Muscle layer of duodenum (tissue), 2 donors: ENCODE data around the gene FAHD1.

Source experiments
- H3K27ac ChIP-seq: one replicate; pipeline ENCODE4 v1.7.0; 2013; ENCODE audit warnings: mild to moderate bottlenecking, low read length
- H3K27me3 ChIP-seq: one replicate; pipeline ENCODE4 v1.7.0; 2013; ENCODE audit warnings: low read depth, mild to moderate bottlenecking, control low read depth, low read length
- H3K36me3 ChIP-seq, 2 donors: one replicate each; pipeline ENCODE4 v1.7.0; 2013; ENCODE audit warnings: low read length in 2 of 2, control low read depth in 1 of 2, mild to moderate bottlenecking in 1 of 2; ENCODE audit not compliant: insufficient read depth in 2 of 2, control insufficient read depth in 1 of 2
- H3K4me1 ChIP-seq, 2 donors: one replicate each; pipeline ENCODE4 v1.7.0; 2013; ENCODE audit warnings: low read length in 2 of 2, mild to moderate bottlenecking in 2 of 2, control low read depth in 1 of 2, moderate library complexity in 1 of 2; ENCODE audit not compliant: insufficient read depth in 2 of 2, control insufficient read depth in 1 of 2
- H3K4me3 ChIP-seq, 2 donors: one replicate each; pipeline ENCODE4 v1.7.0; 2013; ENCODE audit warnings: low read length in 2 of 2, low read depth in 1 of 2, mild to moderate bottlenecking in 1 of 2
- H3K9me3 ChIP-seq, 2 donors: one replicate each; pipeline ENCODE4 v1.7.0; 2013; ENCODE audit warnings: low read length in 2 of 2, control low read depth in 1 of 2, mild to moderate bottlenecking in 1 of 2; ENCODE audit not compliant: control insufficient read depth in 1 of 2
- donor health status: healthy.

FAHD1 gene

GRCh38 chr16:1808691-1809090 lies 18.3 kb upstream of the FAHD1 start:
- Histone ChIP-seq H3K4me1 (no peaks in the 10 kb centered on the region), H3K9me3 (no peaks in the 10 kb centered on the region), H3K27ac (no peak overlapping the region), H3K36me3 (peaks cover 11 to 40% of the 10 kb centered on the region in 2 donors), H3K4me3 (no peak overlapping the region), H3K27me3 (no peaks in the 10 kb centered on the region)

- Histone ChIP-seq H3K27me3 (no peaks in the 10 kb centered on the region), H3K4me1 (no peaks in the 10 kb centered on the region), H3K4me3 (no peak overlapping the region), H3K36me3 (peaks cover 14 to 40% of the 10 kb centered on the region in 2 donors), H3K9me3 (no peaks in the 10 kb centered on the region), H3K27ac (no peak overlapping the region)
Observed at GRCh38 chr16:1809281-1809801, 17.7 kb upstream of the FAHD1 start.

GRCh38 chr16:1810106-1810505 lies 16.9 kb upstream of the FAHD1 start:
- Histone ChIP-seq H3K27ac (no peak overlapping the region), H3K27me3 (no peaks in the 10 kb centered on the region), H3K4me3 (no peak overlapping the region), H3K36me3 (peaks cover 16 to 41% of the 10 kb centered on the region in 2 donors), H3K4me1 (no peaks in the 10 kb centered on the region), H3K9me3 (no peaks in the 10 kb centered on the region)

GRCh38 chr16:1810536-1810935 lies 16.5 kb upstream of the FAHD1 start:
- Histone ChIP-seq H3K27me3 (no peaks in the 10 kb centered on the region), H3K4me3 (no peak overlapping the region), H3K27ac (no peak overlapping the region), H3K9me3 (no peaks in the 10 kb centered on the region), H3K4me1 (no peaks in the 10 kb centered on the region), H3K36me3 (peaks cover 20 to 46% of the 10 kb centered on the region in 2 donors)

GRCh38 chr16:1812732-1813163 lies 14.3 kb upstream of the FAHD1 start:
- Histone ChIP-seq H3K9me3 (no peaks in the 10 kb centered on the region), H3K27me3 (no peaks in the 10 kb centered on the region), H3K36me3 (peaks cover 22 to 54% of the 10 kb centered on the region in 2 donors), H3K4me1 (no peaks in the 10 kb centered on the region), H3K27ac (no peak overlapping the region), H3K4me3 (no peak overlapping the region)

- H3K9me3 ChIP-seq = no peaks in the 10 kb centered on the region
- H3K27me3 ChIP-seq = no peaks in the 10 kb centered on the region
- no peak overlapping the region for H3K4me3 ChIP-seq
- H3K27ac ChIP-seq = no peak overlapping the region
- H3K4me1 ChIP-seq = no peaks in the 10 kb centered on the region
- peaks cover 17 to 57% of the 10 kb centered on the region in 2 donors for H3K36me3 ChIP-seq
Observed at GRCh38 chr16:1815461-1815860, 11.5 kb upstream of the FAHD1 start.

GRCh38 chr16:1816396-1817275 lies 10.4 kb upstream of the FAHD1 start:
- Histone ChIP-seq H3K27ac (no peak overlapping the region), H3K27me3 (no peaks in the 10 kb centered on the region), H3K9me3 (no peaks in the 10 kb centered on the region), H3K4me1 (no peaks in the 10 kb centered on the region), H3K4me3 (no peak overlapping the region), H3K36me3 (peaks cover 17 to 66% of the 10 kb centered on the region in 2 donors)

- H3K9me3 ChIP-seq = no peaks in the 10 kb centered on the region
- H3K36me3 ChIP-seq = peaks cover 17 to 72% of the 10 kb centered on the region in 2 donors
- H3K4me3 ChIP-seq = no peak overlapping the region
- H3K27ac ChIP-seq = no peak overlapping the region
- no peaks in the 10 kb centered on the region for H3K27me3 ChIP-seq
- H3K4me1 ChIP-seq = no peaks in the 10 kb centered on the region
Observed at GRCh38 chr16:1817276-1817589, 9.8 kb upstream of the FAHD1 start.

GRCh38 chr16:1817716-1818115 lies 9.3 kb upstream of the FAHD1 start:
- H3K27ac ChIP-seq = no peak overlapping the region
- no peaks in the 10 kb centered on the region for H3K4me1 ChIP-seq
- H3K27me3 ChIP-seq = no peaks in the 10 kb centered on the region
- no peaks in the 10 kb centered on the region for H3K9me3 ChIP-seq
- no peak overlapping the region for H3K4me3 ChIP-seq
- peaks cover 21 to 76% of the 10 kb centered on the region in 2 donors for H3K36me3 ChIP-seq

GRCh38 chr16:1818204-1818872 lies 8.7 kb upstream of the FAHD1 start:
- H3K27me3 ChIP-seq = no peaks in the 10 kb centered on the region
- no peak overlapping the region for H3K27ac ChIP-seq
- H3K4me1 ChIP-seq = no peaks in the 10 kb centered on the region
- H3K9me3 ChIP-seq = no peaks in the 10 kb centered on the region
- H3K4me3 ChIP-seq = no peak overlapping the region
- peaks cover 21 to 78% of the 10 kb centered on the region in 2 donors for H3K36me3 ChIP-seq

- no peaks in the 10 kb centered on the region for H3K9me3 ChIP-seq
- peaks cover 17 to 74% of the 10 kb centered on the region in 2 donors for H3K36me3 ChIP-seq
- H3K27me3 ChIP-seq = no peaks in the 10 kb centered on the region
- H3K4me3 ChIP-seq = no peak overlapping the region
- H3K4me1 ChIP-seq = peaks cover 0 to 4% of the 10 kb centered on the region in 2 donors
- no peak overlapping the region for H3K27ac ChIP-seq
Observed at GRCh38 chr16:1818873-1819525, 8.0 kb upstream of the FAHD1 start.
